ENCODE data around the gene ZC3H4. TPM values are rescaled to one million over a fixed set of nuclear protein-coding genes. Genes with fewer than 3 reads are reported as not detected.

The ZC3H4 gene
- total and polyA plus RNA-seq, 2 donors (not counting 1 experiment from before 2014, with no cell fraction given): 12.7 to 73.7 TPM

- H3K27ac Mint-ChIP-seq: no peak overlapping the region
- 95% methylated on average over 11 of the region's 14 CpGs for WGBS (ENCODE audit: insufficient coverage)
Observed at GRCh38 chr19:47122359-47123335, 9.1 kb upstream of the ZC3H4 start.

More at GRCh38 chr19:47122359-47123335, 9.1 kb upstream of the ZC3H4 start:
- TF ChIP-seq CTCF (IDR thresholded peaks at IDR 0.05) (no peak), EZH2 (IDR thresholded peaks at IDR 0.05; ENCODE audit: borderline replicate concordance, insufficient read depth, low read depth, low read length, poor library complexity, severe bottlenecking) (no peak)
- Histone ChIP-seq H3K9me3 (ENCODE audit: control extremely low read depth in 1 of 3, control insufficient read depth in 2 of 3, insufficient read depth in 1 of 3, low read length in 2 of 3) (no peaks in the 10 kb centered on the region), H3K27me3 (replicated peaks in 1 of 4; ENCODE audit: control extremely low read depth in 1 of 4, control insufficient read depth in 3 of 4, insufficient read depth in 4 of 4, low read length in 3 of 4) (no peaks in the 10 kb centered on the region), H3K4me1 (ENCODE audit: control insufficient read depth in 2 of 2, insufficient read depth in 2 of 2, low read length in 2 of 2) (no peaks in the 10 kb centered on the region), H3K4me3 (ENCODE audit: control extremely low read depth in 1 of 5, extremely low read depth in 1 of 5, insufficient read depth in 1 of 5, low read depth in 2 of 5, low read length in 4 of 5) (no peak overlapping the region), H3K79me2 (ENCODE audit: control insufficient read depth, insufficient read depth, low read length) (no peaks in the 10 kb centered on the region), H3K27ac (ENCODE audit: low read length in 2 of 2) (no peak overlapping the region), H4K20me1 (ENCODE audit: control insufficient read depth, insufficient read depth, low read length, poor library complexity, severe bottlenecking) (no peaks in the 10 kb centered on the region), H3K36me3 (replicated peaks in 1 of 2; ENCODE audit: control extremely low read depth in 1 of 2, control insufficient read depth in 1 of 2, extremely low read depth in 1 of 2, insufficient read depth in 2 of 2, low read length in 1 of 2) (no peaks in the 10 kb centered on the region), H3K9ac (ENCODE audit: low read length) (no peak overlapping the region), H2AFZ (ENCODE audit: insufficient read depth, low read depth, low read length, poor library complexity, severe bottlenecking) (no peak overlapping the region), H3K4me2 (replicated peaks; ENCODE audit: low read depth, low read length, poor library complexity, severe bottlenecking) (no peak overlapping the region)
- ChIA-PET POLR2A (interaction anchor here (0.6 kb wide), 2 partner anchors 158 to 176 kb away, joined by 6 read pairs; no protein-coding TSS in a partner anchor), CTCF (interaction anchor here (0.9 to 3.7 kb wide), 12 partner anchors 9 to 109 kb away, joined by 3 to 46 read pairs (median 6); partner anchors contain the start of gene ZC3H4)
- intact Hi-C loops (cut with micrococcal nuclease): no loop called here
- H3K9me3 Mint-ChIP-seq (ENCODE audit: insufficient read depth): no peaks in the 10 kb centered on the region
- H3K27me3 Mint-ChIP-seq: peaks cover 3% of the 10 kb centered on the region
- DNase-seq (no peak), ATAC-seq (ENCODE audit: low read depth) (no peak)
- no peak overlapping the region for H3K4me3 Mint-ChIP-seq
- H3K4me1 Mint-ChIP-seq: peaks cover 2% of the 10 kb centered on the region
